ENCODE data around the gene TSPAN31. TPM values are rescaled to one million over a fixed set of nuclear protein-coding genes. Genes with fewer than 3 reads are reported as not detected.
"Not testable (repeated sequence)": the region's sequence is repeated elsewhere in the genome, so short reads cannot be mapped to it uniquely, and the experiment has no call there.

The TSPAN31 gene
- total RNA-seq, 1 donor from 2014 or later, result 44.8 TPM

DNA sequence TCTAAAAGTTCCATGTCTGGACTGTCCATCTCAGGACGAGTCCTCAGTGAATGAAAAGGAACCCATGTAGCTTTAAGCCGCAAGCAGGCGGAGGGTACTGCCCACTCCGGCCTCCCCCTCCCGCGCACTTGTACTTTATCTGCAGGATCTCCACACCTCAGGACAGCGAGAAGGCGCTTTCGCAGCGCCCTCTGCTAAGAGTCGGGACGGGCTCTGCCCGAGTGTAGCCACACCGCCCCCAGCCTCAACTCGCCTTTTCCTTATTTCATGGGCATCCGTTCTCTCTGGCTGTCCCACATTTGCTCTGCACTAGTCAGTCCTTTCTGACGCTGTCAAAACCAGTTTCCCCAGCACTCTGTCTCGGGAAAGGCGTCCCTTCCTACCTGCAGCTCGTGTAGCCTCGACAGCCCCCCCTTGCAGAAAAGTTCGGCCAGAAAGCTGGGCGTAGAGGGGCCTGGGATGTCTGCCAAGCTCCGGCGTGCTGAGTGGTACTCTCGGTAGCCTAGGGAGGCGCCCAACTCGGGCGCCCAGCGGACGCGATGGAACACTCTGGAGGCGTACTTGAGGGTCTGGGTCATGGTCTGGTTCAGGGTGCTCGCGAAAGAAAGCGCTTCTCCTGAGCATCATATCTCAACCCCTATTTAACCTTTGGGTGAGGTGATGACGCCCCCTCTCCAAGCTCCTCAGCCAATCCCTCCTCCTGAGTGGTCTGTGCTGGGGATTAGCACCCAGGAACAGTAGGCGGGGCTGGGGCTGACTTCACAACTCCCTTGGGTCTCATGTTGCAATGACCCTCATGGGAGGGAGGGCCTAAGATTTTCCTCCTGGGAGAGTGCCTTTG, 21.8 kb downstream of the TSPAN31 start, which contains the start of gene CYP27B1:
Gene CYP27B1 (minus strand): TSS at position 615 of the 841 bp plus-strand sequence. CDS start 37 bp downstream, at position 578.
- DNase-seq (ENCODE audit: low spot score), result no peak

DNA sequence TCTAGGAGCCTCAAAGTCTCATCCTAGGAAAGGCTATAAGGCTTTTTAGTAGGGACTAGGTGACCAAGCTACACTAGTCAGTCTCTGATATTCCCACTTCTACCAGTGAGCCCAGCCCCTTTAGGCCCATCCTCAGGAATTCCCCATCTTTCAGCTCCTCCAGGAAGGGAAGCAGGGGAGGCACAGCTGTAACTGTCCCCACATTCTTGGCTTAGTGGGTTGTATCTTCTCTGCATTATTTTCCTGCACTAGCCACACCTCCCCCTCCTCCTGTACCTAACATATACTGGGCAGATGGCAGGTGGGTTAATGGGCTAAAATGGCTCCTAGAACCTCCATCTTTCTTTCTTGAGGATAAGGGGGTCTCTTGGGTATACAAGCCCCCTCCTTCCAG, 22.5 kb downstream of the TSPAN31 start:
- no peak for DNase-seq (ENCODE audit: low spot score)

DNA sequence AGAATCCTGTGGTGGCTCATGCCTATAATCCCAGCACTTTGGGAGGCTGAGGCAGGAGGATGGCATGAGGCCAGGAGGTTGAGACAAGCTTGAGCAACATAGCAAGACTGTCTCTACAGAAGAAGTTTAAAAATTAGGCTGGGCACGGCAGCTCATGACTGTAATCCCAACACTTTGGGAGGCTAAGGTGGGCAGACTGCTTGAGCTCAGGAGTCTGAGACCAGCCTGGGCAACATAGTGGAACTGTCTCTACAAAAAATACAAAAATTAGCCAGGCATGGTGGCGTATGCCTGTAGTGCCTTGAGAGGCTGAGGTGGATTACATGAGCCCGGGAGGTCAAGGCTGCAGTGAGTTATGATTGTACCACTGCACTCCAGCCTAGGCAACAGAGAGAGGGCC, 23.0 kb downstream of the TSPAN31 start:
- no peak for DNase-seq (ENCODE audit: low spot score)

DNA sequence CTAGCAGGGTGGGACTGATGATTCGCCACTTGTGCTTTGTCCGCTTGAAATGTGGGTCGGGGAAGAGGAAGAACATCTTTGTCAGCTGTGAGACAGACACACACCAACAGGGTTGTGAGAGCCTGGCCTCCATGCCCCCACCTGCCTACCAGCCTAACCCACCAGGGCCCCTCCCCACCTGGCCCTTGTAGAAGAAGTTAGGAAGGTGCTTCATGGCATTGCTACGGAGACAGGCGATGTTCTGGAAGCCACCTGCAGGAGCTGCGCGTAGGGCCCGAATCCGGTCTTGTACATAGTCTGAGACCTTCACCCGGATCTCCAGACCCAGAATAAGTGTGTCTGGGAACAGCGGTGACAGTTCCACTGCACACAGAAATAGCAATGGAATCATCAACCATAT, 24.8 kb downstream of the TSPAN31 start:
- no peak for DNase-seq (ENCODE audit: low spot score)

DNA sequence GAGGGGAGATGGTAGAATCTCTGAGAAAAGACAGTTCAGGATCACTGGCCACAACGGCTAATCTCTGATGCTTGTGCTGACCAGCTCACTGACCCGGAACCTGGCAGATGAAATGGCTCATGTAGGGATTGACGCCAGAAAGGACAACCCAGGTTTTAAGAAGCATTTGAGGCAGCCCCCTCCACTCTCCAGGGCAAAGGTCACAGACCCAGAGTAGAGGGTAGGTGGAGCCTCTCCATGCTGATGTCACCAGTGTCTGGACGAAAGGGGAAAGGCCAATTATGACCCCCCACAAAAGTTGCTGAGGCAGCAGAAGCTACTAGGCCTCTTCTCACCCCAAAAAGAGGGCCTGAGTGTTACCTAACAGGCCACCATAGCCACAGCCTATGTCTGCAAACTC, 25.9 kb downstream of the TSPAN31 start:
- no peak for DNase-seq (ENCODE audit: low spot score)

DNA sequence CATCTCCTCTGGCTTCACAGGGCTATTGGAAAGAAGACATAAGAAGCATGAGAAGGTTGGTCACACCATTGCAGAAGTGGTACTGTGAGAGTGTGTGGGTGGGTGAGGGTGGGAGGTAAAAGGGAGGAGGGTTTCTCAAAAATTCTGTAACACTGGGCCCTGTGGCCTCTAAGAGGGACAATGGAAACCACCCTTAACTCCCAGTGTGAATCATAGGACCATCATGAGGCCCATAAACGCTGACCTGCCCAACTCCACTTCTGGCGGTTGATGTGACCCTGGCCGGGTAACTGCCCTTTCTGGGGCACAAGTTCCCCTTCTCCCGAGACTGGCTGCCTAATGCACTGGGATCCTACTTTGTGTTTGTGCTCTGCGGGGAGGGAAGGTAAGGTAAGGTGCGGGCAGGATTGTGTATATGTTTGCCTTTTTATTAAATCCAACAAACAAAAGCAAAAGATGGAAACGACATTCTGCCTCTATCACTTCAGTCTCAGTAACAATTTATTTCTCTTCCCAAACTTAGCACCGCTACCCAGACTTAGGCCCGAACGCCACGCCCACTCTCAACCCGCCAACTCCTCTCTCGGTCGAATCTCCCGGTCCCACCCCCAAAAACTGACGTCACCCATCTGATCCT, 26.5 kb downstream of the TSPAN31 start:
- peak; percentile 84 for DNase-seq (ENCODE audit: low spot score)

DNA sequence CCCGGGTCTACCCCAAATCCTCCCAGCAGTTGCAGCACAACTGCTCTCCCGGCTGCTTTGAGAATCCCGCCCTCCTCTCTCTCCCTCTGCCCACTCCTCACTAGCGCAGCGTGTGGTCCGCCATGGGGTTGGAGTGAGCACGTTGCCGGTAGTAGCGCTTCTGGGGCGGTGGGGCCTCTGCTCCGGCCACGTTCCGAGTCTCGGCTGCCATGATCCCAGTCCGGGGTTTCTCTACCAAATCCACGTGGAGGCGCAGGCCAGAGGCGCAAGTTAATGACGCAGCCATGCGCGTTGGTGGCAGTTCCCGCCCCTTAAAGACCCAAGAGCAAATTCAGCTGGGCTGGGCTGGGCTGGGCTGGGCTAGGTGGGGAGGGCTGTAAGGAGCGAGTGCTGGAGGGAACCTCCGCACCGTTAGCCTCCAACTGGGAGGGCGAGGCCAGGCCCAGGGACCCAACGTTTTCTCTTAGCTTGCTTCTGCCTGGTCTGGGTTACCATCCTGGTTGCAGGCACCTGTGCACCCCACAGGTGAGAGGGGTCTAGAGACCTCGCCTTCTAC, 27.1 kb downstream of the TSPAN31 start, which contains the start of gene METTL1:
Gene METTL1 (minus strand): TSS at position 233 of the 556 bp plus-strand sequence. CDS start 22 bp downstream, at position 211.
- peak; percentile 96 for DNase-seq (ENCODE audit: low spot score)

DNA sequence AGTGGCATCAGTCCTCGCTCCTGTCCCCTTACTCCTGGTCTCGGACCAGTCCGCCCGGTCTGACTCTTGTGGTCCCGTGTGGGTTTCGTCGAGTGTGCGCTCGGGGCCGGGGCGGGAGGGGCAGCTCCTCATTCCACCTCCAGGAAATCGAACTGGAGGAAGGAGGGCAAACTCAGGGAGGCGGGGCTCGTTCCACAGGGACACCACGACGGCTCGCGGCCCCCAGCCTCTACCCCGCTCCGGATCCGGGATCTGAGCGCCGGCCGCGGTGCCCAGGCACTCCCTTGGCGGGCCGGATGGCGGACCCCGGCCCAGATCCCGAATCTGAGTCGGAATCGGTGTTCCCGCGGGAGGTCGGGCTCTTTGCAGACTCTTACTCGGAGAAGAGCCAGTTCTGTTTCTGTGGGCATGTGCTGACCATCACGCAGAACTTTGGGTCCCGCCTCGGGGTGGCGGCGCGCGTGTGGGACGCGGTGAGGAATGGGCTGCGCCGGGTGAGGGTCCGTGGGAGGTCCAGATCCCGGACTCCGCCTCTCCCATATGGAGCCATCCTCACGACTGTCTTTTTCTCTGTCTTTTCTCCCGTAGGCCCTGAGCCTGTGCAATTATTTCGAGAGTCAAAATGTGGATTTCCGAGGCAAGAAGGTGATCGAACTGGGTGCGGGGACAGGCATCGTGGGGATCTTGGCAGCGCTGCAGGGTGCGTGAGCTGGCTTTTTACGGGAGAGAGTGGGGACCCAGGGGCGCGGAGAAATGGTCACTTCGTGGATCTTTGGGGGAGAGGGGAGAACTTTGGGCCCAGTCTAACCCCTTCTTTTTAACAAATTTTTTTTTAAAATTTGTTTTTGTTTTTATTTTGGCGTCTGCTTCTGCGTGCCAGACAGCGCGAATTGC, 27.8 kb downstream of the TSPAN31 start, which contains the start of gene EEF1AKMT3:
Gene EEF1AKMT3 (plus strand): TSS at position 186 of the 894 bp plus-strand sequence. CDS start 111 bp downstream, at position 297.
- peak; percentile 46 for DNase-seq (ENCODE audit: low spot score)

DNA sequence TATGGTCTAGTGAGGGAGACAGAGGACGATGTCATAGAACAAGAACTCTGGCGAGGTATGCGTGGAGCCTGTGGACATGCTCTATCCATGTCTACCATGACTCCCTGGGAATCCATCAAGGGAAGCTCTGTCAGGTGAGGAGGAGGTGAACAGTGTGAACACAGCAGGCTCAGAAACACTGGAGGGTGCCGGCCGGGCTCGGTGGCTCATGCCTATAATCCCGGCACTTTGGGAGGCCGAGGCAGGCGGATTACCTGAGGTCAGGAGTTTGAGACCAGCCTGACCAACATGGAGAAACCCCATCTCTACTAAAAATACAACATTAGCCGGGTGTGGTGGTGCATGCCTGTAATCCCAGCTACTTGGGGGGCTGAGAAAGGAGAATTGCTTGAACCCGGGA, 29.8 kb downstream of the TSPAN31 start:
- not testable (repeated sequence) for DNase-seq (ENCODE audit: low spot score)

DNA sequence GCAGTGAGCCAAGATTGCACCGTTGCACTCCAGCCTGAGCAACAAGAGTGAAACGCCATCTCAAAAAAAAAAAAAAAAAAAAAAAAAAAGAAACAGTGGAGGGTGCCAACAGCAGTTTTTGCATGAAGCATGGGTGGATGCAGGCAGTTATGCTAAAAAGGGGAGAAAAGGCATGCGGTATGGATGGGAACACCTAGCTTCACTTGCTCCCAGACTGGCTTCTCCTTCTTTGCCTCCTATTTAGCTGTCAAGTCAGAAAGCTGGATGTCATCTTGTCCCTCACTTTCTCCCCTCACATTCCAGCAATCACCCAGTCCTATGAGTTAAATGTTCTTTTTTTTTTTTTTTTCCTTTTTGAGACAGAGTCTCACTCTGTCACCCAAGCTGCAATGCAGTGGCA, 30.2 kb downstream of the TSPAN31 start:
- DNase-seq (ENCODE audit: low spot score), result no peak

DNA sequence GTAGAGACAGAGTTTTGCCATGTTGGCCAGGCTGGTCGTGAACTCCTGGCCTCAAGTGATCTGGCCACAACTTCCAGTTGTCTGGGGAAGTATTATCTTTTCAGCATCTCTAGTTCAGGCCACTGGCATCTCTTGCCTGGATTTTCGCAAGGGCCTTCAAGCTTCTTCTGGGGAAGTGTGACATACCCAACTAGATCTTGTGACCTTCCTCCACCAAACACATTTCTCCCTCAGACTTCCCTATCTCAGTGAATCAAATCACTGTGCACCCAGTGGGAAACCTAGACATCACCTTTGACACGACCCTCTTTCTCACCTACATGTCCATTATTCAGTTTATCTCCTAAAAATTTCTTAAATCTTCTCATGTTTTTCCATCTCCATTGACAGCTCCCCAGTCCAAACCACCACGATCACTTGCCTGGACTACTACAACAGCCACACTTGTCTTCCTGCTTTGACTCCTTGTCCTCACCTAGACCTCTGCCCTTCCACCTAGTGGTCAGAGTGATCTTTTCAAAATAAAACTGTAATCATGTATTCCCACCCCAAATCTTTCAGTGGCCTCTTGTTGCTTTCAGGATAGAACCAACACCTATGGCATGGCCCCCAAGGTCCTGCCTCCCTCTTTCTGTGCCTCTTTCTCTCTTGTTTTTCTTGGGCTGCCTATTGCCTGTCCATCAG, 30.9 kb downstream of the TSPAN31 start:
- no peak for DNase-seq (ENCODE audit: low spot score)

DNA sequence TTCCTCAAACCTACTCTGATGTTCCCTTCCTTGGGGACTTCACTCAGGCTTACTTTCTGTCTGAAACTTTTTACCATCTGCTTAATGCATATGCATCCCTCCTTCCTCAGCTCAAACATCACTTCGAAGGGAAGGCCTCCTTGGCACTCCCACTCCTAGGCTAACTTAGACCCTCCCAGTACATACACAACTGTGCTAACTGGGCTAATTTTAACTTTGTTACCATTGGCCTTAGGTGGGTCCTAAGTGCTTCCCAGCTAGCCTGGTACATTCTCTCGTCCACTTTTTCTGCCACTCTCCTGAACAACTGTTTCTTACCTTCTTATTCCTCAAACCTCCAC, 31.4 kb downstream of the TSPAN31 start:
- no peak for DNase-seq (ENCODE audit: low spot score)

DNA sequence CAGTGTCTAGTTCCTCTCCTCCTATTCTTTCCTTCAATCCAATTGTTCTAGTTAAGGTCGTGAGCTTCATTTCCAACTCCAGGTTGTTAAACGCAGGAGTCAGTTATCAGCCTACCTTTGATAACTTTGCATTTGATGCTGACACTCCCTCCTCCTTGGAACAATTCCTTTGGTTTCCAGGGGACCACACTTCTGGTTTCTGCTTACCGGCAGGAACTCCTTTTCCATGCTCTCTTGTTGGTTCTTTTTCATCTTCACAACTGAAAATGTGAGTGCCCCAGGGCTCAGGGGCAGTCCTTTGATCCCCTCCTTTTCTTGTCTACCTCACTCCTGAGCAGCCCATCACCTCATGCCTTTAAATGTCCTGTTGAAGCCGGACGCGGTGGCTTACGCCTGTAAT, 32.5 kb downstream of the TSPAN31 start:
- DNase-seq (ENCODE audit: low spot score), result no peak

DNA sequence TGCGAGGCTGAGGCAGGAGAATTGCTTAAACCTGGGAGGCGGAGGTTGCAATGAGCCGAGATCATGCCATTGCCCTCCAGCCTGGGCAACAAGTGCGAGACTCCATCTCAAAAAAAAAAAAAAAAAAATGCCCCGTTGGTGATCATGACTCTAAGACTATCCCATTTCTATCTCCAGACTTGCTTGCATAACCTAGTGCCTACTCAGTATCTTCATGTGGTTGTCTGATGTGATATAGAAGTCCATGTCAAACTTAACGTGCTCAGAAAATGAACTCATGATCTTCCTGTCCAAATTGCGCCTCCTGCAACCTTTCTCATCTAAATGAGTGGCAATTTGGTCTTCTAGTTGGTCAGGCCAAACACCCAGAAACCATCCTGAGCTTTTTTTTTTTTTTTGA, 33.1 kb downstream of the TSPAN31 start:
- DNase-seq (ENCODE audit: low spot score), result no peak

DNA sequence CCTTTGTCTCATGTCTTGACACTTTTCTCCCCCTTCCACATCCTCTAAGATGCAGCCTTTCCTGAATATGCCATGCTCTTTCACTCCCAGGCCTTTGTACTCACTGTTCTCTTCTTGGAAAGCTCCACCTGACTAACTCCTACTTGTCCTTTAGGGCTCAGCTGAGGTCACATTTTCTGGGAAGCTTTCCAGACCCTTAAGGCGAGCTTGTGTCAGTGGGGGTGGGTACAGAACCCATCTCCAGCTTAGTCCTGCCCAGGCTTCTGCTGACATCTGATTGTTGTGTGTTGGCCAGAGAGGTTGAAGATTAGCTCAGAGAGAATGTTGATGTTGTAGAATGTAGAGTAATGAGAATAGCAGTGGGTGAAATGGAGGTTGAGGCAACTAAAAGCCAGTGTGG, 34.9 kb downstream of the TSPAN31 start:
- no peak for DNase-seq (ENCODE audit: low spot score)

DNA sequence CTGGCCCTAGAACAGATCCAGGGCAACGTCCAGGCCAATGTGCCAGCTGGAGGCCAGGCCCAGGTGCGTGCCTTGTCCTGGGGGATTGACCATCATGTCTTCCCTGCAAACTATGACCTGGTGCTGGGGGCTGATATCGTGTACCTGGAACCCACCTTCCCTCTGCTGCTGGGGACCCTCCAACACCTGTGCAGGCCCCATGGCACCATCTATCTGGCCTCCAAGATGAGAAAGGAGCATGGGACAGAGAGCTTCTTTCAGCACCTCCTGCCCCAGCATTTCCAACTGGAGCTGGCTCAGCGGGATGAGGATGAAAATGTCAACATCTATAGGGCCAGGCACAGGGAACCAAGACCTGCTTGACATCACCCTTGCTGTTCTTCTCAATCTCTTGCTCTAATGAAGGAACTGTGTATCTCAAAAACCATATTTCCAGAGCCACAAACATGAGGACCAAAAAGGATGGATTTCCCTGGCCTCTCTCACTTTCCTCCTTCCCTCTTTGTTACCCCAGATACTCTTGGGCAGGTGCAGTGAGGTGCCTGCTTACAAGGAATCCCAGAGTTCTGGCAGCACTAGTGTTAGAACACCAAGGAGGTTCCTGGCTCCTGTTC, 35.6 kb downstream of the TSPAN31 start:
- DNase-seq (ENCODE audit: low spot score), result no peak

DNA sequence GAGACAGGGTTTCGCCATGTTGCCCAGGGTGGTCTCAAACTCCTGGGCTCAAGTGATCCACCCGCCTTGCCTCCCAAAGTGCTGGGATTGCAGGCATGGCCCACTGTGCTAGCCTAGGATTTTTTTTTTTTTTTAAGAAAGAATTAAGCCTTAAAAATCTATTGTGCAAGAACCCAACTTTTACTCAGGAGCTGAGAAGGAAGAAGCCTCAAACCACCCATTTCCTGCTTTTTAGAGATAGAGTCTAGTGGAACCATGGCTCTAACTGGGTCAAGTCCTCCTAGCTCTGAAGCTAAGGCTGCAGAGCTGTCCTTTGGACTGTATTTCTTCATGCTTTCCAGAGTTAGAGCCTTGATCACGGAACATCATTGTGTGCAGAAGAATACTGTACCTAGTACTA, 36.4 kb downstream of the TSPAN31 start:
- no peak for DNase-seq (ENCODE audit: low spot score)

DNA sequence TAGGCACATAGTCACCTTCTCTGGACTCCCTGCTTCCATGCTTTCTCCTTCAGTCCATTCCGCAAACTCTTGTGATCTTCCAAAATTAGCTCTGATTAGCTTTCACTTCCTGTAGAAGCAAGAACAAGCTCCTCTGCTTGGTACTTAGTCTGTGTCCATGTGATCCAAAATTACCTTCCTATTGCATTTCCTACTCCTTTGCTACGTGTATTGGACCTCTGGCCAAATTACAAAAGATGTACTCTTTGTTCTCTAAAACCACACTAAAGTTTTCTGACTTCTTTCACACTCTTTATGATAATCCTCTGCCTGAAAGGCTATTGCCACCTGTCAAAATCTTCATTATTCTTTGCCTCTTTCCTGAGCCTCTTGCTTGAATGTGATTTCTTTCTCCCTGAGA, 37.0 kb downstream of the TSPAN31 start:
- no peak for DNase-seq (ENCODE audit: low spot score)

DNA sequence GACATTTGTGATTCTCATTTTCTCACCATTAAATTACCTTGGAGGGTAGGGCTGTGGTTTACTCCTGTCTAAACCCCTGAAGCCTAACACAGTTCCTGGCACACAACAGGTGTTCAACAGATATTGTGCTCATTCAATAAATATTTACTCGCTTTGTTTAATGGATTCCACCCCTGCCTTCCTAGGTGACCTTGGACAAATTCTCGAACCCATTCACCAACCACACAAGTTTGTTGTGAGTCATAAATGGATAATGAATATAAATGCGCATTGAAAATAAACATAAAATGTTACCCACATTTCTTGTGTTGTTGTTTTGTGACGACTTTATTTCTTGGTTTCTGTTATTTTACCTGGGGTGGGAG, 37.4 kb downstream of the TSPAN31 start:
- no peak for DNase-seq (ENCODE audit: low spot score)

DNA sequence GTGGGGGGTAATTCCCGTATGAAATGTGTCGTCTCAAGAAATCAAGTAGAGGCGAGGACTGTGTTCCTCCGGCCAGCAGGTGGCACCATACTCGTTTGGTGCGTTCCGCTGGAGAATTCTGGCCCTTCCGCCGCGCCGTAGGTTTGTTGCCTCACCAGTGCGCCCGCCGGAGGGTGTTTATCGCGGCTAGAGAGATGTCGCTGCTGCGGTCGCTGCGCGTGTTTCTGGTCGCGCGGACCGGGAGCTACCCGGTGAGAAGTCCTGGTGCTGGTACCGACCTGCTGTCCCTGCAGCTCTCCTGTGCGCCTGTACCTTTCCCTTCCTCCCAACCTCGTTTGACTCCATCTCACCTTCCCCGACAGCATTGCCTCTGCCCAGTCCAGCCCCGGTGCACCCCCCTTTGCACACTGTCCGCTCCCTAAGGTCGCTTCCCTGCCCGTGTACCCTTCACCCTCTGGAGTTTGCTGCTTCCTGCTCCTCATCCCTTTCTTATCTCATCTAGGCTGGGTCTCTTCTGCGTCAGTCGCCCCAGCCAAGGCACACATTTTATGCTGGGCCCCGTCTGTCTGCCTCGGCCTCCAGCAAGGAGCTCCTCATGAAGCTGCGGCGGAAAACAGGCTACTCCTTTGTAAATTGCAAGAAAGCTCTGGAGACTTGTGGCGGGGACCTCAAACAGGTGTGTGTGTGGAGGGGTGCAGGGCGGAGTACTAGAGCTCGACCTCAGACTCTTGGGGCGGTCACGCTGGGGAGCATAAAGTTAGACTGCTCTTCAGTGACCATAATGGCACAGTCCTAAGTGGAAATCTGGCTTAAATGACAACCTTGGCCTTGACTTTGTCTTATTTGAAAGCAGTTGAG, 38.0 kb downstream of the TSPAN31 start, which contains the start of gene TSFM:
Gene TSFM (plus strand): TSS at position 180 of the 858 bp plus-strand sequence. CDS start 15 bp downstream, at position 195.
- peak; percentile 97 for DNase-seq (ENCODE audit: low spot score)
